HG03039 (cell line): ENCODE data around the gene ANKRD23.

Experiments
- ATAC-seq: cut with Tn5 transposase; IDR thresholded peaks from one replicate; pipeline ENCODE4 v1.9.1; 2021; ENCODE audit warnings: mild to moderate bottlenecking, moderate library complexity; ENCODE audit not compliant: unreplicated experiment

ANKRD23 gene

GRCh38 chr2:96877631-96878092 lies 33.8 kb upstream of the ANKRD23 start:
- ATAC-seq: no peak

GRCh38 chr2:96877042-96877451 lies 33.2 kb upstream of the ANKRD23 start:
- no peak for ATAC-seq

- ATAC-seq: no peak
These were observed 32.6 kb upstream of the ANKRD23 start for GRCh38 chr2:96876269-96877041.

GRCh38 chr2:96875498-96876268 lies 31.9 kb upstream of the ANKRD23 start:
- no peak for ATAC-seq

GRCh38 chr2:96874198-96874831 lies 30.5 kb upstream of the ANKRD23 start:
- peak; percentile 44 for ATAC-seq

- ATAC-seq: no peak
These were observed 29.9 kb upstream of the ANKRD23 start for GRCh38 chr2:96873651-96874096.

- ATAC-seq: no peak
These were observed 28.9 kb upstream of the ANKRD23 start for GRCh38 chr2:96872591-96873349.

- no peak for ATAC-seq
These were observed 26.9 kb upstream of the ANKRD23 start for GRCh38 chr2:96870626-96871255.

- ATAC-seq: no peak
These were observed 26.2 kb upstream of the ANKRD23 start, which contains the start of gene SEMA4C for GRCh38 chr2:96869822-96870625. TSS of gene SEMA4C (minus strand) at chr2:96870080. CDS start at chr2:96867886, 2,194 bp downstream.

GRCh38 chr2:96869281-96869821 lies 25.5 kb upstream of the ANKRD23 start:
- no peak for ATAC-seq

- ATAC-seq: no peak
These were observed 24.9 kb upstream of the ANKRD23 start for GRCh38 chr2:96868555-96869280.

GRCh38 chr2:96867756-96868554 lies 24.1 kb upstream of the ANKRD23 start:
- ATAC-seq: no peak

- ATAC-seq: no peak
These were observed 23.4 kb upstream of the ANKRD23 start for GRCh38 chr2:96866986-96867755.

GRCh38 chr2:96866586-96866985 lies 22.8 kb upstream of the ANKRD23 start:
- no peak for ATAC-seq

- ATAC-seq: no peak
These were observed 22.3 kb upstream of the ANKRD23 start for GRCh38 chr2:96866149-96866548.

GRCh38 chr2:96865654-96866053 lies 21.8 kb upstream of the ANKRD23 start:
- ATAC-seq: no peak
